HG03558 (cell line): ENCODE measurements around the gene PDLIM5.

Source experiments
- ATAC-seq: cut with Tn5 transposase; IDR thresholded peaks from one replicate; pipeline ENCODE4 v1.9.1; 2021; ENCODE audit warnings: moderate number of reproducible peaks; ENCODE audit not compliant: unreplicated experiment; ENCODE audit errors: extremely low read depth

The PDLIM5 gene

GRCh38 chr4:94426783-94427182 is 25.0 kb upstream of the PDLIM5 start:
- no peak for ATAC-seq

- no peak for ATAC-seq
Measured at GRCh38 chr4:94428884-94429283, 22.9 kb upstream of the PDLIM5 start.

- no peak for ATAC-seq
Measured at GRCh38 chr4:94430406-94430805, 21.3 kb upstream of the PDLIM5 start.

DNA sequence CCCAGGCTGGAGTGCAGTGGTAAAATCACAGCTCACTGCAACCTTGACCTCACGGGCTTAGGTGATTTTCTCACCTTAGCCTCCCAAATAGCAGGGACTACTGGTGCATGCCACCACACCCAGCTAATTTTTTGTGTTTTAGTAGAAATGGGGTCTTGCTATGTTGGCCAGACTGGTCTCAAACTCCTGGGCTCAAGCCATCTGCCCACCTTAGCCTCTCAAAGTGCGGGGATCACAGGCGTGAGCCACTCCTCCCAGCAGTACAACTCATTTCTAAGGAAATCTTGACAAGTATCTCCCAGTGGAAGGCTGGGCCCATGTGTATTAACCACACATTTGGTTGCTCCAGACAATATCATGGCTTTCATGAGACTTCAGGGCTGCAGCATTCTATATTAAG is 20.4 kb upstream of the PDLIM5 start:
- ATAC-seq: no peak

DNA sequence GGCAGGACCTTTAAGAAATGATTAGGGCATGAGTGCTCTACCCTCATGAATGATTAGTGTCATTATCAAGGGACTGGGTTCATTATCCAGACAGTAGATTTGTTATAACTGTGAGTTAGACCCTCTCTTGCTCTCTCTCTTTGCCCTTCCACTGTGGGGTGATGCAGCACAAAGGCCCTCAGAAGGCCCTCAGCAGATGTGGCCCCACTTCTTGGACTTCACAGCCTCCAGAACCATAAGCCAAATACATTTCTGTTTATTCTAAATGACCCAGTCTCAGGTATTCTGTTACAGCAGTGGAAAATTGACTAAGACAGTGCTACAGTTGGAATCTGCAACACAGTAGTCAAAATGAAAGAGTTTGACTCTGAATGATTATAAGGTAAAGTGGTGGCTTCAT is 17.2 kb upstream of the PDLIM5 start:
- ATAC-seq: no peak

- no peak for ATAC-seq
Measured at GRCh38 chr4:94435874-94436273, 15.9 kb upstream of the PDLIM5 start.

DNA sequence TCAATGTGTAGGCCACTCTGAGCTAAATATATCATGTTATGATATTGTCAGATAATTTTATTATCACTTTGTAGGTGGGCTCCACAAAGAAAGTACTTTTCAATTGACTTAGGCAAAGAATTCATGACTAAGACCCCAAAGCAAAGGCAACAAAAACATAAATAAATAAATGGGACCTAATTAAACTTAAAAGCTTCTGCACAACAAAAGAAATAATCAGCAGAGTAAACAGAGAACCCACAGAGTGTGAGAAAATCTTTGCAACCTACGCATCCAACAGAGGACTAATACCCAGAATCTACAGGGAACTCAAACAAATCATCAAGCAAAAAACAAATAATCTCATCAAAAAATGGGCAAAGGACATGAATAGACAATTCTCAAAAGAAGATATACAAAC is 15.2 kb upstream of the PDLIM5 start:
- ATAC-seq: no peak

GRCh38 chr4:94439606-94440005 is 12.1 kb upstream of the PDLIM5 start:
- ATAC-seq: no peak

DNA sequence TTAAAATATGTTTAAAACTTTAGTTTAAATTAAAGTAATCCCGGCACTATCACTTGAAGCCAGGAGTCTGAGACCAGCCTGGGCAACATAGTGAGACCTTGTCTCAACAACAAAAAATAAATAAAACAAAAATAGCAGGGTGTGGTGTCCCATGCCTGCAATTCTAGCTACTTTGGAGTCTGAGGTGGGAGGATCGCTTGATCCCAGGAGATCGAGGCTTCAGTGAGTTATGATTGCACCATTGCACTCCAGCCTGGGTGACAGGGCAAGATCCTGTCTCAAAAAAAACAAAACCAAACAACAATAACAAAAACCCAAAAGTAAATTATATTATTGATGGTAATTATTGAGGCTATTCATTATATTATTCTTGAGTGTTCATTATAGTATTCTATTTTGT is 9.9 kb upstream of the PDLIM5 start:
- no peak for ATAC-seq

DNA sequence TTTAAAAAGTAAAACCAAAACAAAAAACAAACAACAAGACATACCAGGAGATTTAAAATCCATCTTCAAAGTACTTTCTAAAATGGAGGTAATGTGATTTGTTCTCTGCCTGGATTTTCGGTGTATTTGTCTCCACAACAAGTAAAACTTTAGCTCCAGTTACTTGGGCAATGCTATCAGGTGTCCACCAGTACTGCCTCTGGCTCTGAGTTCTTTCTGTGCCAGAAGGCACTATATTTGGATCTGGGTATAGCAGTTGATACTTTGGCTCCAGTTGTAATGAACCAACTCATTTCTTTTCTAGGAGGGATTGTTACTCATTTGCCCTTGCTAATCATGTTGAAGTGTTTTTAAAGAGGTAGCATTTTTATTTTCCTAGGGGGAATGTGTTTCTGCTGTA is 9.5 kb upstream of the PDLIM5 start:
- ATAC-seq: no peak

DNA sequence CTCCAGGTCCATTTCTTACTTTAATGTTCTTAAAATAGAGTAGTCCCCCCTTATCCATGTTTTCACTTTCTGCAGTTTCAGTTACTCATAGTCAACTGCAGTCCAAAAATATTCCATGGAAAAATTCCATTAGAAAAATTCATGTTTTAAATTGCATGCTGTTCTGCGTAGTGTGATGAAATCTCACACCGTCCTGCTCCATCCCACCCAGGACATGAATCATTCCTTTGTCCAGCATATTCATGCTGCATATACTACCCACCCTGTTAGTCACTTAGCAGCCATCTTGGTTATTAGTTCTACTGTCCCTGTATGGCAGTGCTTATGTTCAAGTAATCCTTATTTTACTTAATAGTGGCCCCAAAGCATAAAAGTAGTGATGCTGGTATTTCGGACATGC is 5.4 kb upstream of the PDLIM5 start:
- no peak for ATAC-seq

DNA sequence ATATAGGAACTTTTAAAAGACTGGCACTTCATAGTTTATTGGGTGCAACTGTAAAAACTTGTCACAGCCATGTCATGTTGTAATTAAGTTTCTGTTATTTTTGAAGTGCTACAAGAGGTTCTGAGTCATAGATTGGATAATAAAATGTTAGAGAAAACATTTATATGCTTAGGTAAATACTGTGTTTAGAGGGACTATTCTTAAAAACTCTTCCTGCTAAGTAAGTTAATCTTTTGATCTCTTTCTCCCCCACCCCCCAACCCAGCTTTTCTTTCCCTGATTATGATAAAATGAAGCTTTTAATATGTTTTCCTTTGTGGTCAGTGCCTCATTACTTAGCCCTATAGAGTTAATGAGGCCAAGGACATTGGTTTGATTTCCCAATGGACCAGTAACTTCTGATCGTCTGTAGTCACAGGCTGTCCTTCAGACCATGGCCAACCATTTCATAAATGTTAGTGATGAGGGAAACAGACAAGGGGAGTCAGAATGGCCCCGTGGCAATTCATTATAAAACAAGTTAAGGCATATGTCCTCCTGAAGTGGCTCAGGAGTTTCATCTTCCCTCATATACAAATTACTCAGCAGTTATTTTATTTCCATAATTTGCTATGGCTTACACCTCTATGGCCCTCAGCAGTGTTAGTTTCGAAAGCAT is 3.9 kb upstream of the PDLIM5 start:
- ATAC-seq: no peak

DNA sequence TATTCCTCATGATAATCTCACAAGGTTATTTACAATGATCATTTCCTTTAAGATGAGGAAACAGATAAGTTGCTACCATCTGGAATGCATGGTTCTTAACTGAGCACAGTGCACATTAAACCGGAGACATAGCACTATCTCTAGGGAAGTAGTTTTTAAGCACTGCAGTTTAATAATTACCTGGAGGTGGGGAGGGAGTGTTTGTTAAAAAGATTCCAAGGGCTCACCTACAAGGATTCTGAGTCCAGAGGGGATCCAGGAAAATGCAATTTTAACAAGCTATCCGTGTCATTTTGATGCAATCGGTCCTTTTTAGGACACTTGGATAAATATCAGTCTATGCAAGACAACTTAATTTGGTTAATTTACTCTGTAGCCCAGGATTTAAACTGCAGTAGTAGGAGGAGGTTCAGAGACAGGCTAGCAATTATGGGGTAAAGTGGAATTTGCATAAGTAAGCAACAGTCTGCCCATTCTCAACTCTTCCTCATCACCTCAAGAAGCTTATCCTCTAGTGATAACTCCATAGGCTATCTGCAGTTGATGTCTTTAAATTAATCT is 2.8 kb upstream of the PDLIM5 start:
- no peak for ATAC-seq

DNA sequence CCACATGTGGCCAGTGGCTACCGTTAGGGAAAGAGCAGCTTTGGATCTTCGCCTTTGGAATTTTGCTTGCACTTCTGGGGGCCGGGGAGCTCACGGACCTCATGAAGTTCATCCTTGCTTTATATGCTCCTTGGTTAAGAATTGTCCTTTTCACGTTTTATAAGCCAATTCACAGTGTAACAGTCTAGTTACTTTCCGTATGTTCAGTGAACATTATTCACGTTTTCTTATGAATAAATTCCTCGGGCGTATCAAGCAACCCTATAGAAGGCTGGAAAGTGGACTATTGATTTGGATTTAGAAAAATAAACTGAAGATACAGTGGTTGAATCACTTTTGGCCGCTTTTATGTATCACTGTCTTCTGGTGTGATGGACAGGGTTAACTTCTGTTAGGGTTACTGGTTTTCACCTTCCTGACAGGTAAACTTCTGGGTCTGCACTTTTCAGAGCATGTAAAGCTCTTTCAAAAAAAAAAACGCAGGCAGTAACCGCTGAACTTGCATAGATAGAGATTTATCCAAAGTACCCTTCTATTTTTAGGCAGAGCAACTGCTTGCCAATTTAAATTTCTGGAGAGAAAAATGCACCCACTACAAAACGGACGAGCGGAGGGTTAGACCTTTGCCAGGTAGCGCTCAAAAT is 569 bp upstream of the PDLIM5 start:
- ATAC-seq: no peak

- no peak for ATAC-seq
Measured at GRCh38 chr4:94452476-94453371, 982 bp downstream of the PDLIM5 start.

DNA sequence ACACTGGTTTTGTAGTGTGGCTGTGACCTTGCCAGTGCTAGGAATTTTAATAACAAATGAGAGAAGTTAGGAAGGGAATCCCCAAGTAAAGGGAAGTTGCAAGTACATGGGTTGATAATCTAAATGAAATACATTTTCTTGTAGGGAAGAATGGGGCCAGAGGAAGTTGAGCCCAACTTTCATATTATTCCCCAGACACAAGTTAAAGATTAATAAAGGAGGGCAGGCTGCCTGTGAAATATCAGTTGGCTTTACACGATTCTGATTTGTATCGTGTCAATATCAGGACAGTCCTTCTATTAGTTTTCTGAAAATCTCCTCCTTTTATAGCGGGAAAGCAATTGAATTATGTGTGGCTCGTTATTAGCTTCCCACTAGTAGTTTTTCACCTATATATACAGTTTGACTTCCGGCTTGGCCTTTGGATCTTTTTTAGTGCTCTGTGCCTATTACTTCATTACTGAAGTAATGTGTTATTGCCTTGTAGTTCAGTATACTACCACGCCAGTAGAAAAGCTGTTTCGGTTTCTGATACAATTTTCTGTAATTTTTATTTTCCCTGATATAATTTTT is 1.7 kb downstream of the PDLIM5 start:
- no peak for ATAC-seq

- ATAC-seq: no peak
Measured at GRCh38 chr4:94454405-94454804, 2.7 kb downstream of the PDLIM5 start.

GRCh38 chr4:94455081-94455480 is 3.3 kb downstream of the PDLIM5 start:
- no peak for ATAC-seq

DNA sequence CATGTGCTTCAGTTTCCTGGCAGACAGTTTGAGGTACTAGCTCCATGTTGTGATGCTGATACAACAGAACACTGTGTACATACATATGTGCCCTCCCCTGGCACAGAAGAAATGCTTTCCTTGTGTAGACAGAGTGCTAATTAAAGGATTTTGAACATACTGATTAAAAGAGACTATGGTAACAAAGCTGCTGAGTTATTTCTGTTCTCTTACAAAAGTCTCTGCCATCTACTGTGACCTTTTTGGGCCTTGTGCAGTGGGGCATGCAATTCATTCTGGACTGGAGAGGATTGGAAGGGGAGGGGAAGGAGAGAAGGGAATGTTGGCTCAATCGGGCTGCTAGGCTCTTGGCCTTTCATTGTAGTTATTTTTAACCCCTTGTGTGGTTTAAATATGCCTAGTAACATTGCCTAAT is 6.0 kb downstream of the PDLIM5 start:
- ATAC-seq: no peak

- ATAC-seq: no peak
Measured at GRCh38 chr4:94458682-94459081, 6.9 kb downstream of the PDLIM5 start.
